Glutamatergic neuron (in vitro differentiated cells): ENCODE results near the gene CADM2. TPM values are rescaled to one million over a fixed set of nuclear protein-coding genes. Genes with fewer than 3 reads are reported as not detected.

ENCODE experiments used
- DNase-seq: peaks from one replicate; pipeline ENCODE4 v3.0.0; 2022
- H3K27ac Mint-ChIP-seq: one replicate; pipeline ENCODE4 v1.8.0; 2020; ENCODE audit warnings: mild to moderate bottlenecking, mixed read lengths, inconsistent platforms; ENCODE audit not compliant: unreplicated experiment
- H3K27me3 Mint-ChIP-seq: one replicate; pipeline ENCODE4 v1.8.0; 2020; ENCODE audit warnings: mild to moderate bottlenecking, moderate library complexity, mixed read lengths, inconsistent platforms; ENCODE audit not compliant: unreplicated experiment
- H3K36me3 Mint-ChIP-seq: one replicate; pipeline ENCODE4 v1.8.0; 2020; ENCODE audit warnings: mild to moderate bottlenecking, mixed read lengths, inconsistent platforms; ENCODE audit not compliant: unreplicated experiment
- H3K4me1 Mint-ChIP-seq: one replicate; pipeline ENCODE4 v1.8.0; 2020; ENCODE audit warnings: mild to moderate bottlenecking, low read depth, mixed read lengths, inconsistent platforms; ENCODE audit not compliant: unreplicated experiment
- H3K4me3 Mint-ChIP-seq: one replicate; pipeline ENCODE4 v1.8.0; 2020; ENCODE audit warnings: mild to moderate bottlenecking, mixed read lengths, inconsistent platforms; ENCODE audit not compliant: unreplicated experiment
- H3K9me3 Mint-ChIP-seq: one replicate; pipeline ENCODE4 v1.8.0; 2020; ENCODE audit warnings: mild to moderate bottlenecking, moderate library complexity, mixed read lengths, inconsistent platforms; ENCODE audit not compliant: unreplicated experiment
- CTCF ChIP-seq: fragments of 200-600 bp; sonication (generic); IDR thresholded peaks from one replicate; pipeline ENCODE4 v1.5.0; 2021; ENCODE audit not compliant: partially characterized antibody, unreplicated experiment
- total RNA-seq: library from RNA; stranded (reverse); fragmentation: NEBNext Ultra II Directional; extraction: Animal tissue kit (Norgen Biotek cat#: 25700); gene quantifications from one replicate; pipeline ENCODE4 v1.2.1, GENCODE V29; 2021; ENCODE audit not compliant: unreplicated experiment

The CADM2 gene
- total RNA-seq, 1 donor from 2014 or later = 233 TPM

GRCh38 chr3:85170646-85171045 lies 211.9 kb downstream of the CADM2 start:
- H3K9me3 Mint-ChIP-seq = no peaks in the 10 kb centered on the region

GRCh38 chr3:85171976-85172375 lies 213.2 kb downstream of the CADM2 start:
- H3K36me3 Mint-ChIP-seq = no peaks in the 10 kb centered on the region
- no peaks in the 10 kb centered on the region for H3K9me3 Mint-ChIP-seq
- H3K4me3 Mint-ChIP-seq = no peak overlapping the region
- no peak for TF ChIP-seq CTCF
- peaks cover 1% of the 10 kb centered on the region for H3K4me1 Mint-ChIP-seq
- no peaks in the 10 kb centered on the region for H3K27me3 Mint-ChIP-seq
- H3K27ac Mint-ChIP-seq = no peak overlapping the region
- no peak for DNase-seq

More at GRCh38 chr3:85170646-85171045, 211.9 kb downstream of the CADM2 start:
- no peak for DNase-seq
- no peaks in the 10 kb centered on the region for H3K27me3 Mint-ChIP-seq
- peaks cover 1% of the 10 kb centered on the region for H3K4me1 Mint-ChIP-seq
- H3K27ac Mint-ChIP-seq = no peak overlapping the region
- no peak for TF ChIP-seq CTCF
- H3K4me3 Mint-ChIP-seq = no peak overlapping the region
- H3K36me3 Mint-ChIP-seq = no peaks in the 10 kb centered on the region

GRCh38 chr3:85176799-85177198 lies 218.0 kb downstream of the CADM2 start:
- no peak for TF ChIP-seq CTCF
- Mint-ChIP-seq H3K27me3 (no peaks in the 10 kb centered on the region), H3K27ac (no peak overlapping the region), H3K4me1 (peaks cover 1% of the 10 kb centered on the region), H3K9me3 (no peaks in the 10 kb centered on the region), H3K4me3 (no peak overlapping the region), H3K36me3 (no peaks in the 10 kb centered on the region)
- DNase-seq = no peak

- no peak overlapping the region for H3K4me3 Mint-ChIP-seq
- no peaks in the 10 kb centered on the region for H3K36me3 Mint-ChIP-seq
- DNase-seq = no peak
- H3K27me3 Mint-ChIP-seq = no peaks in the 10 kb centered on the region
- peaks cover 2% of the 10 kb centered on the region for H3K4me1 Mint-ChIP-seq
- no peak for TF ChIP-seq CTCF
- no peak overlapping the region for H3K27ac Mint-ChIP-seq
- H3K9me3 Mint-ChIP-seq = no peaks in the 10 kb centered on the region
Observed at GRCh38 chr3:85182975-85183752, 224.4 kb downstream of the CADM2 start.

- Mint-ChIP-seq H3K27ac (no peak overlapping the region), H3K4me1 (peaks cover 2% of the 10 kb centered on the region), H3K36me3 (no peaks in the 10 kb centered on the region), H3K9me3 (no peaks in the 10 kb centered on the region), H3K27me3 (no peaks in the 10 kb centered on the region), H3K4me3 (no peak overlapping the region)
- no peak for TF ChIP-seq CTCF
- DNase-seq = no peak
Observed at GRCh38 chr3:85185495-85185894, 226.7 kb downstream of the CADM2 start.
